Left lung (tissue), 10 donors: ENCODE results near the gene OR5A2. TPM values are rescaled to one million over a fixed set of nuclear protein-coding genes. Genes with fewer than 3 reads are reported as not detected.
A peak's percentile ranks its signal among the peaks of the same experiment; 100 is the strongest.

Experiments used
- ATAC-seq: fragments of 200-7000 bp; cut with Tn5 transposase; one replicate; pipeline ENCODE4 v1.9.1; 2020; ENCODE audit warnings: moderate library complexity
- DNase-seq, 4 donors: peaks; one replicate each; pipeline ENCODE4 v3.0.0-alpha.2; 2013 to 2020
- H3K27ac ChIP-seq, 2 donors: fragments of 200-600 bp; sonication (generic) in 1 of 2; one replicate each; pipeline versions ENCODE4 v1.5.0 to v1.8.0; 2020 to 2021
- H3K27me3 ChIP-seq, 2 donors: fragments of 200-600 bp; sonication (generic) in 1 of 2; one replicate each; pipeline versions ENCODE4 v1.5.0 to v1.8.0; 2020 to 2021
- H3K36me3 ChIP-seq, 2 donors: fragments of 200-600 bp; sonication (generic) in 1 of 2; one replicate each; pipeline versions ENCODE4 v1.5.0 to v1.8.0; 2020 to 2021
- H3K4me1 ChIP-seq, 2 donors: fragments of 200-600 bp; one replicate each; pipeline ENCODE4 v1.8.0; 2021
- H3K4me3 ChIP-seq, 2 donors: fragments of 200-600 bp; sonication (generic) in 1 of 2; one replicate each; pipeline versions ENCODE4 v1.5.0 to v1.8.0; 2020 to 2021; ENCODE audit warnings: mild to moderate bottlenecking in 1 of 2
- H3K9me3 ChIP-seq, 2 donors: fragments of 200-600 bp; sonication (generic) in 1 of 2; one replicate each; pipeline versions ENCODE4 v1.5.0 to v1.8.0; 2020 to 2021
- intact Hi-C, 2 donors: fragments of 100-400 bp; cut with DNase I; formaldehyde crosslinking; loops; one replicate each; pipeline versions ENCODE4 v1.11.2 to v1.14.2; 2022
- polyA plus RNA-seq, 6 donors: library from polyadenylated mRNA; unstranded; fragments of 120-200 nt; gene quantifications; one replicate each; pipeline ENCODE4 v1.2.1, GENCODE V29; 2013; ENCODE audit not compliant: insufficient read length in 6 of 6
- total RNA-seq, 2 donors: library from RNA; stranded (reverse); fragmentation: NEBNext Ultra II Directional; extraction: Animal tissue kit (Norgen Biotek cat#: 25700); gene quantifications; one replicate each; pipeline ENCODE4 v1.2.1, GENCODE V29; 2021
- TF ChIP-seq, protein P1 (sequence below), 2 donors: fragments of 200-600 bp; sonication (generic) in 1 of 2; IDR thresholded peaks; one replicate each; pipeline versions ENCODE4 v1.5.0 to v1.8.0; 2021; ENCODE audit warnings: antibody characterized with exemption in 2 of 2
- donor health status: DM: no; HTN: yes; CAD: no.
- donor health status: DM: no; HTN: no; CAD: no.

Gene OR5A2
- total and polyA plus RNA-seq, 8 donors = 0.01 to 0.06 (median 0.03) TPM; not detected in 3

DNA sequence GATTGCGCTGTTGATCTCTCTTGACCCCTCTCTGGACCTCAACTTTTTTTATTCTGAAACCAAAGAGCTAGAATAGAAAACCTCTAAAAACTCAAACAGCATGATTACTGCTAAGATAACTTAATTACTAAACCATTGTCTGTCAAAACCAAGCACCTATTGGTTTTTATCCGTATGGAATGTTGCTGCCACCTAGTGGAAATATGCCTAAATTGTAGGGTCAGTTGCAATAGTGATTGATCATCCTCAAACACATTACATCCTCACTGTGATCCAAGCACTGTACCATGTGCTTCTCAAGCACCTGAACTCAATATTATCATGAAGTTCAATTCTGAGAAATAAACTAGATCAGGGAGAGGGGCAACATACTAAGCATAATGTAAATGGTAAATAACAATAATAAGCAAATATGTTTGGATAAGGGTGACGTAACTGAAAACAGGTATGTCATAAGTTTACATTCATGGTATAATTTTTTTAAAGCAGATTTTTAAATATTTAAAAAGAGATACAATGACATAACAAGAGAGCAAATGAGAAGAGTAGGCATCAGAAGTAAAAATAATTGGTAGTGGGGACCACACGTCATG lies 3.8 kb upstream of the OR5A2 start:
- TF ChIP-seq, protein P1, sequence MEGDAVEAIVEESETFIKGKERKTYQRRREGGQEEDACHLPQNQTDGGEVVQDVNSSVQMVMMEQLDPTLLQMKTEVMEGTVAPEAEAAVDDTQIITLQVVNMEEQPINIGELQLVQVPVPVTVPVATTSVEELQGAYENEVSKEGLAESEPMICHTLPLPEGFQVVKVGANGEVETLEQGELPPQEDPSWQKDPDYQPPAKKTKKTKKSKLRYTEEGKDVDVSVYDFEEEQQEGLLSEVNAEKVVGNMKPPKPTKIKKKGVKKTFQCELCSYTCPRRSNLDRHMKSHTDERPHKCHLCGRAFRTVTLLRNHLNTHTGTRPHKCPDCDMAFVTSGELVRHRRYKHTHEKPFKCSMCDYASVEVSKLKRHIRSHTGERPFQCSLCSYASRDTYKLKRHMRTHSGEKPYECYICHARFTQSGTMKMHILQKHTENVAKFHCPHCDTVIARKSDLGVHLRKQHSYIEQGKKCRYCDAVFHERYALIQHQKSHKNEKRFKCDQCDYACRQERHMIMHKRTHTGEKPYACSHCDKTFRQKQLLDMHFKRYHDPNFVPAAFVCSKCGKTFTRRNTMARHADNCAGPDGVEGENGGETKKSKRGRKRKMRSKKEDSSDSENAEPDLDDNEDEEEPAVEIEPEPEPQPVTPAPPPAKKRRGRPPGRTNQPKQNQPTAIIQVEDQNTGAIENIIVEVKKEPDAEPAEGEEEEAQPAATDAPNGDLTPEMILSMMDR (IDR thresholded peaks at IDR 0.05) = peak; percentile 65 to 75
- peak; percentile 70 for ATAC-seq
- no peaks in the 10 kb centered on the region for H3K36me3 ChIP-seq
- H3K4me1 ChIP-seq = no peaks in the 10 kb centered on the region
- H3K27me3 ChIP-seq = no peaks in the 10 kb centered on the region
- intact Hi-C loops = no loop called here
- H3K9me3 ChIP-seq = no peaks in the 10 kb centered on the region
- peak in 2 of 4 donors; percentile 4 to 22 for DNase-seq
- H3K27ac ChIP-seq = no peak overlapping the region
- H3K4me3 ChIP-seq = no peak overlapping the region

DNA sequence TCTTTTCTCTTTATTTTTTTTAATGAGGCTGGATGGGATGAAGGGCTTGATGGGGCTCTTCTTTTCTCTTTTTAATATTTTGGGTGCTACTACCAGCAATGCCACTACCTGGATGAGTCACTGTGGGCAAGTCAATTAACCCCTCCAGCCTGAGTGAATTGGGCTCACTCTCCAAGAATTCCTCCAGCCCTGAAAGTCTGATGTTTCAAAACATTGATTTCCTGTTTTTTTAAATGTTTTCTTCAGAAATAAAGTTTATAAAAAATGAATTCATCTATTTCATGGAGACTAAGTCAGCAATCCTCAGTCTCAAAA lies 812 bp upstream of the OR5A2 start:
- no peak overlapping the region for H3K4me3 ChIP-seq
- ATAC-seq (no peak), DNase-seq (no peak)
- no peaks in the 10 kb centered on the region for H3K4me1 ChIP-seq
- TF ChIP-seq, protein P1 (IDR thresholded peaks at IDR 0.05) = no peak
- no peaks in the 10 kb centered on the region for H3K27me3 ChIP-seq
- no peaks in the 10 kb centered on the region for H3K9me3 ChIP-seq
- H3K36me3 ChIP-seq = no peaks in the 10 kb centered on the region
- intact Hi-C loops = no loop called here
- no peak overlapping the region for H3K27ac ChIP-seq

DNA sequence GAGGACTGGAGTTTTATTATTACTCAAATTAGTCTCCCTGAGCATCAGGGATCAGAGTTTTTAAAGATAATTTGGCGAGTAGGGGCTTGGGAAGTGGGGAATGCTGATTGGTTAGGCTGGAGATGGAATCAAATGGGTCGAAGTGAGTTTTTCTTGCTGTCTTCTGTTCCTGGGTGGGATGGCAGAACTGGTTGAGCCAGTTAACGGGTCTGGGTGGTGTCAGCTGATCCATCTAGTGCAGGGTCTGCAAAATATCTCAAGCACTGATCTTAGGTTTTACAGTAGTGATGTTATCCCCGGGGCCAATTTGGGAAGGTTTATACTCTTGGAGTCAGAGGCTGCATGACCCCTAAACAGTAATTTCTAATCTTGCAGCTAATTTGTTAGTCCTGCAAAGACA lies 1.1 kb downstream of the OR5A2 start:
- DNase-seq (no peak), ATAC-seq (no peak)
- no peak overlapping the region for H3K4me3 ChIP-seq
- no peak overlapping the region for H3K27ac ChIP-seq
- H3K4me1 ChIP-seq = no peaks in the 10 kb centered on the region
- H3K36me3 ChIP-seq = no peaks in the 10 kb centered on the region
- H3K27me3 ChIP-seq = no peaks in the 10 kb centered on the region
- no peaks in the 10 kb centered on the region for H3K9me3 ChIP-seq
- intact Hi-C loops = no loop called here
- TF ChIP-seq, protein P1 (IDR thresholded peaks at IDR 0.05) = no peak

DNA sequence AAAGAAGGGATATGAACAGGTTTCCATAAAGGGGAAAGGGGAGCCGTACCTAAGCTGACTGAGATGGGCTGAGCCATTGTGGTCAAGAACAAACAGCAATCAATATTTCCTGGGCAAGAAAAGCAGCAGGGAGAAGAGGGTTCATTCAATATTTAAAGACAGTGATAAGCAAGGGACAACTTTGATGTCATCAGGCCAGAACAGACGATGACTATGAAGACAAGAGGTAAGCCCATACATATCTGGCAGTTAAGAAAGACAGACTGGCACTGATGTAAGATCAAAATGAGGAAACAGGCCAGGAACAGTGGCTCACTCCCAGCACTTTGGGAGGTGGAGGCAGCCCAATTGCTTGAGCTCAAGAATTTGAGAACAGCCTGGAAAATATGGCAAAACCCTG lies 2.4 kb downstream of the OR5A2 start:
- H3K27me3 ChIP-seq = no peaks in the 10 kb centered on the region
- H3K4me3 ChIP-seq = no peak overlapping the region
- no peak for ATAC-seq
- no peak for DNase-seq
- no peaks in the 10 kb centered on the region for H3K4me1 ChIP-seq
- no peaks in the 10 kb centered on the region for H3K9me3 ChIP-seq
- no peak overlapping the region for H3K27ac ChIP-seq
- no peaks in the 10 kb centered on the region for H3K36me3 ChIP-seq
- intact Hi-C loops = no loop called here
- TF ChIP-seq, protein P1 (IDR thresholded peaks at IDR 0.05) = no peak

DNA sequence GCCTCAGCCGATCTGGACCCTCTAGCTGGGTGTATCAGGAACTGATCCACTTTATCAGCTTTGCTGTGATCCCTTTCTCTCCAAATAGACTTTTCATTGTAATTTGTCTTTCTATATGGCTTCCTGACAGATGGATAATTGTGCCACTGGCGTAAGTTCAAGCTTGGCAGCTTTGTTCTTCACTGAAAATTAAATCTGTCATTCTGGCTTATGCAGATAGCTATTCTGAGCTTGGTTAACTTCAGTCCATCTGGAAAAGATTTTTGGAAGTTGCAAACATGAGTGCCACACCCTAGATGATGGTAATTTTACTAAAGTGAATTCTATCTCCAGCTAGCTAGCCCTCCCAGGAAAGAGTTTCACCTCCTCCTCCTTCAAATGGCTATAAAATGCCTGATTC lies 8.1 kb downstream of the OR5A2 start:
- Histone ChIP-seq H3K36me3 (no peaks in the 10 kb centered on the region), H3K9me3 (no peaks in the 10 kb centered on the region), H3K4me3 (no peak overlapping the region), H3K27me3 (no peaks in the 10 kb centered on the region), H3K4me1 (no peaks in the 10 kb centered on the region), H3K27ac (no peak overlapping the region)
- intact Hi-C loops = no loop called here
- no peak for ATAC-seq
- TF ChIP-seq, protein P1 (IDR thresholded peaks at IDR 0.05) = no peak
- DNase-seq = no peak
